Adrenal gland (tissue), 5 donors: Measurements from ENCODE around the gene USP49.

Experiments
- CTCF ChIP-seq, 6 experiments: fragments of 450-650 bp in 4 of 6; fragments of 200-600 bp in 2 of 6; sonication (generic) in 1 of 6; IDR thresholded peaks; 1 replicate in 5 of 6; 2 replicates in 1 of 6; pipeline versions ENCODE4 v1.5.1 to v1.8.0; 2016 to 2021; ENCODE audit warnings: antibody characterized with exemption in 6 of 6, mild to moderate bottlenecking in 2 of 6, moderate library complexity in 1 of 6
- POLR2A ChIP-seq, 2 donors: fragments of 450-650 bp; IDR thresholded peaks; one replicate each; pipeline ENCODE4 v1.6.1; 2017; ENCODE audit warnings: antibody characterized with exemption in 2 of 2, mild to moderate bottlenecking in 2 of 2, moderate library complexity in 1 of 2
- donor health status: DM: no; HTN: no; CAD: no.

- TF ChIP-seq CTCF (IDR thresholded peaks at IDR 0.05) (no peak), POLR2A (IDR thresholded peaks at IDR 0.05) (no peak)
Measured at GRCh38 chr6:41935685-41936072, 40.5 kb upstream of the USP49 start.
